SU-DHL-6 (cell line): ENCODE results near the gene CEACAM18.

Experiments
- H2AFZ ChIP-seq: fragments of 200-600 bp; sonication (generic); 2 replicates; pipeline ENCODE4 v1.6.1; 2014; ENCODE audit warnings: low read depth, mild to moderate bottlenecking, moderate library complexity, mixed read lengths, antibody characterized with exemption, low read length; ENCODE audit not compliant: severe bottlenecking
- H3F3A ChIP-seq: fragments of 200-600 bp; shearing (Covaris generic); 2 replicates; pipeline ENCODE4 v1.6.0; 2016; ENCODE audit warnings: antibody characterized with exemption, mild to moderate bottlenecking; ENCODE audit not compliant: insufficient read depth
- H3K27ac ChIP-seq: fragments of 200-600 bp; sonication (generic); 2 replicates; pipeline ENCODE4 v1.5.1; 2016; ENCODE audit warnings: low read depth, mild to moderate bottlenecking, low read length, moderate library complexity, mixed read lengths
- H3K27me3 ChIP-seq: fragments of 200-600 bp; sonication (generic), shearing (Covaris generic); 2 replicates; pipeline ENCODE4 v1.6.0; 2014; ENCODE audit warnings: mild to moderate bottlenecking, low read length
- H3K36me3 ChIP-seq: fragments of 200-600 bp; sonication (generic); 2 replicates; pipeline ENCODE4 v1.6.1; 2014; ENCODE audit warnings: mild to moderate bottlenecking, low read length, mixed read lengths
- H3K4me2 ChIP-seq: fragments of 300-600, 200-600 bp; shearing (Covaris generic), sonication (generic); 2 replicates; pipeline ENCODE4 v1.6.0; 2014; ENCODE audit warnings: low read length, low read depth, mild to moderate bottlenecking; ENCODE audit not compliant: poor library complexity, severe bottlenecking
- H3K4me3 ChIP-seq: fragments of 200-600 bp; sonication (generic); 2 replicates; pipeline ENCODE4 v1.5.1; 2014; ENCODE audit warnings: antibody characterized with exemption, low read length, mild to moderate bottlenecking, mixed read lengths; ENCODE audit not compliant: insufficient read depth, poor library complexity, severe bottlenecking
- H3K79me2 ChIP-seq: fragments of 200-600 bp; sonication (generic); 2 replicates; pipeline ENCODE4 v1.6.1; 2014; ENCODE audit warnings: mild to moderate bottlenecking, low read length, moderate library complexity; ENCODE audit not compliant: insufficient read depth
- H3K9ac ChIP-seq: fragments of 200-600 bp; sonication (generic); 2 replicates; pipeline ENCODE4 v1.7.0; 2014; ENCODE audit warnings: mild to moderate bottlenecking, low read length
- H3K9me2 ChIP-seq: fragments of 200-600 bp; sonication (generic); replicated peaks from 2 replicates; pipeline ENCODE4 v1.6.1; 2014; ENCODE audit warnings: low read length; ENCODE audit not compliant: insufficient read depth
- H3K9me3 ChIP-seq: fragments of 200-600 bp; sonication (generic); 2 replicates; pipeline ENCODE4 v1.6.1; 2014; ENCODE audit warnings: low read length, mixed read lengths; ENCODE audit not compliant: insufficient read depth
- H4K20me1 ChIP-seq: fragments of 200-600 bp; sonication (generic); 2 replicates; pipeline ENCODE4 v1.6.1; 2014; ENCODE audit warnings: low read depth, mild to moderate bottlenecking, antibody characterized with exemption, low read length, moderate library complexity, mixed read lengths
- CTCF ChIP-seq: fragments of 200-600 bp; sonication (generic); IDR thresholded peaks from one replicate; pipeline ENCODE4 v1.5.1; 2017; ENCODE audit warnings: antibody characterized with exemption, mild to moderate bottlenecking, low read length, moderate library complexity; ENCODE audit not compliant: insufficient read depth, poor library complexity, severe bottlenecking
- EZH2phosphoT487 ChIP-seq: fragments of 200-600 bp; sonication (generic), shearing (Covaris generic); conservative IDR thresholded peaks from 2 replicates; pipeline ENCODE4 v1.6.1; 2018; ENCODE audit warnings: mild to moderate bottlenecking, antibody characterized with exemption, low read length, moderate library complexity, mixed read lengths

CEACAM18 gene

GRCh38 chr19:51476164-51476563, 2.2 kb upstream of the CEACAM18 start:
- H3F3A ChIP-seq, result no peaks in the 10 kb centered on the region
- H3K9ac ChIP-seq, result no peak overlapping the region
- no peak overlapping the region for H3K4me2 ChIP-seq
- no peaks in the 10 kb centered on the region for H3K79me2 ChIP-seq
- no peak overlapping the region for H3K4me3 ChIP-seq
- no peak for TF ChIP-seq EZH2phosphoT487
- TF ChIP-seq CTCF, result no peak
- H3K27ac ChIP-seq, result no peak overlapping the region
- H3K36me3 ChIP-seq, result no peaks in the 10 kb centered on the region
- H3K27me3 ChIP-seq, result no peaks in the 10 kb centered on the region
- H4K20me1 ChIP-seq, result no peaks in the 10 kb centered on the region
- H3K9me2 ChIP-seq, result no peaks in the 10 kb centered on the region
- H3K9me3 ChIP-seq, result no peaks in the 10 kb centered on the region
- H2AFZ ChIP-seq, result no peak overlapping the region

GRCh38 chr19:51477344-51477743, 995 bp upstream of the CEACAM18 start:
- Histone ChIP-seq H3K9ac (no peak overlapping the region), H3K9me3 (no peaks in the 10 kb centered on the region), H3F3A (no peaks in the 10 kb centered on the region), H3K27me3 (no peaks in the 10 kb centered on the region), H3K27ac (no peak overlapping the region), H3K36me3 (no peaks in the 10 kb centered on the region), H4K20me1 (no peaks in the 10 kb centered on the region), H3K4me2 (no peak overlapping the region), H3K9me2 (no peaks in the 10 kb centered on the region), H3K4me3 (no peak overlapping the region), H3K79me2 (no peaks in the 10 kb centered on the region), H2AFZ (no peak overlapping the region)
- TF ChIP-seq EZH2phosphoT487 (no peak), CTCF (no peak)

- H3K9ac ChIP-seq, result no peak overlapping the region
- H3K4me2 ChIP-seq, result no peak overlapping the region
- H3K27me3 ChIP-seq, result no peaks in the 10 kb centered on the region
- no peak overlapping the region for H3K27ac ChIP-seq
- H3K79me2 ChIP-seq, result no peaks in the 10 kb centered on the region
- no peaks in the 10 kb centered on the region for H3K36me3 ChIP-seq
- no peaks in the 10 kb centered on the region for H3F3A ChIP-seq
- H4K20me1 ChIP-seq, result no peaks in the 10 kb centered on the region
- no peaks in the 10 kb centered on the region for H3K9me3 ChIP-seq
- H2AFZ ChIP-seq, result no peak overlapping the region
- H3K4me3 ChIP-seq, result no peak overlapping the region
- no peaks in the 10 kb centered on the region for H3K9me2 ChIP-seq
- TF ChIP-seq CTCF, result no peak
- no peak for TF ChIP-seq EZH2phosphoT487
These were observed 1.4 kb downstream of the CEACAM18 start for GRCh38 chr19:51479531-51480331.
